Small intestine (tissue), 16 donors: ENCODE measurements around the gene SPRR2B. TPM values are rescaled to one million over a fixed set of nuclear protein-coding genes. Genes with fewer than 3 reads are reported as not detected.
"Not testable (repeated sequence)": the region's sequence is repeated elsewhere in the genome, so short reads cannot be mapped to it uniquely, and the experiment has no call there.

Experiments used
- DNase-seq, 2 donors: peaks; one replicate each; pipeline versions ENCODE4 v3.0.0 to v3.0.0-alpha.2; 2013
- FAIRE-seq: peaks from 2 replicates; lab custom pipeline; 2012; peaks lifted over from hg19 to GRCh38; lab: Jason Lieb, UNC
- H3K27ac ChIP-seq, 3 donors: one replicate each; pipeline ENCODE4 v1.5.1; 2013; ENCODE audit warnings: low read length in 2 of 3, mild to moderate bottlenecking in 2 of 3, control low read depth in 1 of 3, inconsistent platforms in 1 of 3, low read depth in 1 of 3, moderate library complexity in 1 of 3
- H3K27me3 ChIP-seq, 3 donors: one replicate each; pipeline ENCODE4 v1.6.1; 2013; ENCODE audit warnings: low read length in 3 of 3, inconsistent platforms in 1 of 3; ENCODE audit not compliant: control insufficient read depth in 3 of 3, insufficient read depth in 3 of 3
- H3K36me3 ChIP-seq, 3 donors: one replicate each; pipeline ENCODE4 v1.6.1; 2013; ENCODE audit warnings: low read length in 3 of 3, inconsistent platforms in 1 of 3, low read depth in 1 of 3, mild to moderate bottlenecking in 1 of 3, moderate library complexity in 1 of 3; ENCODE audit not compliant: control insufficient read depth in 3 of 3, insufficient read depth in 2 of 3
- H3K4me1 ChIP-seq, 3 donors: one replicate each; pipeline ENCODE4 v1.6.1; 2013; ENCODE audit warnings: low read length in 2 of 3, inconsistent platforms in 1 of 3, low read depth in 1 of 3, mild to moderate bottlenecking in 1 of 3, moderate library complexity in 1 of 3; ENCODE audit not compliant: control insufficient read depth in 3 of 3, insufficient read depth in 2 of 3
- H3K4me3 ChIP-seq, 3 donors: one replicate each; pipeline ENCODE4 v1.5.1; 2013; ENCODE audit warnings: low read length in 3 of 3, control low read depth in 1 of 3, inconsistent platforms in 1 of 3, low read depth in 1 of 3, mild to moderate bottlenecking in 1 of 3, moderate library complexity in 1 of 3
- H3K9me3 ChIP-seq, 2 donors: one replicate each; pipeline ENCODE4 v1.6.1; 2013; ENCODE audit warnings: low read depth in 1 of 2, low read length in 1 of 2; ENCODE audit not compliant: control insufficient read depth in 2 of 2, insufficient read depth in 1 of 2
- WGBS, 3 donors: extraction: QIAGEN DNeasy Blood & Tissue Kit; methylation state at CpG; one replicate each; pipeline ENCODE4 v1.1.7; 2013; 5-methylcytosine and 5-hydroxymethylcytosine counted together
- long read RNA-seq, 10 donors: transcript quantifications; one replicate each; lab custom pipeline, GENCODE V29; 2026
- polyA plus RNA-seq, 4 donors: library from polyadenylated mRNA; stranded (reverse) in 3 of 4; unstranded in 1 of 4; fragments of 200-250 nt in 3 of 4; fragments of 120-200 nt in 1 of 4; gene quantifications; one replicate each; pipeline versions ENCODE4 v1.2.1 to v1.2.3, GENCODE V29; 2013
- donor health status: healthy with polysubstance abuse.
- donor health status: control.
- donor health status: control.
- donor health status: Bipolar disorder and iron deficiency.
- donor health status: healthy.

SPRR2B gene
- not detected for polyA plus RNA-seq
- long read RNA-seq, donor 1 = 0 reads
- long read RNA-seq, donor 2 = 0 reads
- long read RNA-seq, donor 3 = 0 reads
- long read RNA-seq, donor 4 = 0 reads
- long read RNA-seq, donor 5 = 0 reads
- long read RNA-seq, donor 6 = 0 reads
- long read RNA-seq, donor 7 = 0 reads
- long read RNA-seq, donor 8 = 0 reads
- long read RNA-seq, donor 9 = 0 reads
- long read RNA-seq, donor 10 = 0 reads

DNA sequence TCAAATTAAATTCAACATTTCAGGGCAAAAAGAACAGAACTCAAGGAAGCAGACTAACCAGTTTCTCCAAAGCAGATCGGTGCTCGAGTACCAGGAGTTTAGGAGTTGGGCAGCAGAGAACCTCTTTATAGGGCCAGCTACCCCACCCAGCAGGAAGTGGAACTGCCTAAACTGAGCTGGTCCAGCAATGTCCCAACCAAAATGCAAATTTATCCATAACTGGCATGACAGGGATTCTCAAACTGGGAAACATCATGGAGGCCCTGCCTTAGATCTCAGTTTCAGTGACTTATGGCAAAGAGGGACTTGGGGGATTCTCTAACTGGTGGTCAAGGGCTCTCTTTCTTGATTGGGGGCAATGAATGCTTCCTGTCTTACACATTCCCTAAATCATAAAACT is at the start of gene SPRR2B:
TSS of gene SPRR2B (minus strand) at position 101 of the 400 bp plus-strand sequence. CDS start 772 bp downstream, outside the sequence.
- DNase-seq (no peak), FAIRE-seq (no peak)
- 46 to 91% (median 58%) methylated on average over 2 of the region's 2 CpGs for WGBS, 3 donors
- no peak within 1 kb of the TSS for H3K27ac ChIP-seq
- H3K36me3 ChIP-seq = no peaks in the 10 kb centered on the region
- no peaks in the 10 kb centered on the region for H3K27me3 ChIP-seq
- H3K4me1 ChIP-seq = no peaks in the 10 kb centered on the region
- H3K4me3 ChIP-seq = no peak within 1 kb of the TSS
- no peaks in the 10 kb centered on the region for H3K9me3 ChIP-seq

DNA sequence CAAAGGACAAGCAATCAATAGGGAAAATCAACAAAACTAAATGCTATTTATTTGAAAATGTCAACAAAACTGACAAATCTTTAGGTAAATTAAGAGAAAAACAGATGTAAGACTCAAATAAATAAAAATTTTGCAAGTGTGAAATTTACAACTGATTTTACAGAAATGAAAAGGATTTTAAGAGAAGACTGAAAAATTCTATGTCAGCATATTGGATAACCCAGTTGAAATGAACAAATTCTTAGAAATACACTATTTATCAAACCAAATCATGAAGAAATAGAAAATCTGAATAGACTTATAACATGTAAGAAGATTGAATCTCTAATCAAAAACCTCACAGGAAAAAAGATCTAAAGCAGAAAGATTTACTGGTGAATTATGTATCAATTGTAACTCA is 49.5 kb upstream of the SPRR2B start:
- no peaks in the 10 kb centered on the region for H3K27me3 ChIP-seq
- no peak for FAIRE-seq

DNA sequence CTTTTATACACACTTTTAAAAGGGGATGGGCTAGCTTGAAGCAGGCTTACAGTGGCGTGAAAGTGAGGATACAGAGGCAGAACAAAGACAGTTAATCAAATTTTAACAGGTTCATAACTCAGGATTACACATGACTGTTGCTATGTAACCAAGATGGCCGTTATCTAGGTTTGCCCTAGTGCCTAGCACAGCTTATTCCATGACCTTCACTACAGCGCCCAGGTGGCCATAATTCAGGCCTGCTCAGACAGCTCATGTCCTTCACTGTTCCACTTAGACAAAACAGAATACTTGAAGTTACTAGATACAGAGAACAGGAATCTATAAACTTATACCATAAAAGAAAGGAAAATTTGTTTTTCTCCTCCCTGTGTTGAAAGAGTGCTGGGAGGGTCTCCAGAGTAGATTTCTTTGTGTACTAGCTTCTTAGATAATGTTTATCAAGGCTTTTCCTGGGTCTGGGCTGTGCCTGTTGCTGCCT is 48.1 kb upstream of the SPRR2B start:
- Histone ChIP-seq H3K36me3 (no peaks in the 10 kb centered on the region), H3K4me3 (no peak overlapping the region), H3K4me1 (no peaks in the 10 kb centered on the region), H3K27ac (no peak overlapping the region), H3K9me3 (no peaks in the 10 kb centered on the region), H3K27me3 (no peaks in the 10 kb centered on the region)
- no peak for FAIRE-seq
- 16 to 41% (median 31%) methylated on average over 3 of the region's 3 CpGs for WGBS, 3 donors
- DNase-seq = no peak

More for the DNA sequence above, 49.5 kb upstream of the SPRR2B start:
- no peaks in the 10 kb centered on the region for H3K9me3 ChIP-seq
- no peaks in the 10 kb centered on the region for H3K36me3 ChIP-seq
- no peaks in the 10 kb centered on the region for H3K4me1 ChIP-seq
- DNase-seq = no peak
- no peak overlapping the region for H3K27ac ChIP-seq
- no peak overlapping the region for H3K4me3 ChIP-seq

DNA sequence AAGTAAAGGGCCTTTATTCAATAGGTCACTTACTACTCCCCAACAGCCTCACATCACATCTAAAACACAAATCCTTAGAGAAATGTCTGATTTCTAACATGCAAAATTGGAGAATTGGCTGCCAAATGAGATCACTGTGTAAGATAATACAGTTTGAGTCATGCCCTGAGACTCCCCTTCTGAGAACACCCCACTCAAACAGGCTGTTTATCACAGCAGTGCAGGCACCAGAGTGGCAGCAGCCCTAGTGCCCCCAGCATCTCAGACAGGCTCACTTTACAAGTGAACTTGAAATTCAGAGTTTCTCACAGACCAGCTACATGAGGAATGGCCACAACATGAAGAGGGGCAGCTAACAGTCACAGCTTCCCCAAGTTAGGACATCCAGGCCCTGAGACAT is 43.9 kb upstream of the SPRR2B start:
- not testable (repeated sequence) for H3K27me3 ChIP-seq, H3K27ac ChIP-seq, DNase-seq, H3K4me3 ChIP-seq, H3K36me3 ChIP-seq, H3K4me1 ChIP-seq, H3K9me3 ChIP-seq, FAIRE-seq

DNA sequence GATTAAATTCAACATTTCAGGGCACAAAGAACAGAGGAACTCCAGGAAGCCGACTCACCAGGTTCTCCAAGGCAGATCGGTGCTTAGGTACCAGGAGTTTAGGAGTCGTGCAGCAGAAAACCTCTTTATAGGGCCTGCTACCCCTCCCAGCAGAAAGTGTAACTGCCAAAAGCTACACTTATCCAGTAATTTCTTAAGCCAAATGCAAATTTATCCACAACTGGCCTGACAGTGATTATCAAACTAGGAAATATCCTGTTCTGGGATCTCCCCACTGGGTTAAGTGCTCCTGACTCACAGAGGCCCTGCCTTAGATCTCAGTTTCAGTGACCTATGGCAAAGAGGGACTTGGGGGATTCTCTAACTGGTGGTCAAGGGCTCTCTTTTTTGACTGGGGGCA is 42.0 kb upstream of the SPRR2B start, which contains the start of gene SPRR2F:
TSS of gene SPRR2F (minus strand) at position 101 of the 400 bp plus-strand sequence. CDS start 783 bp downstream, outside the sequence.
- Histone ChIP-seq H3K27me3 (no peaks in the 10 kb centered on the region), H3K9me3 (no peaks in the 10 kb centered on the region), H3K4me3 (no peak within 1 kb of the TSS), H3K36me3 (no peaks in the 10 kb centered on the region), H3K27ac (no peak within 1 kb of the TSS), H3K4me1 (no peaks in the 10 kb centered on the region)
- 72 to 83% (median 80%) methylated on average over 3 of the region's 3 CpGs for WGBS, 3 donors
- FAIRE-seq (no peak), DNase-seq (no peak)

DNA sequence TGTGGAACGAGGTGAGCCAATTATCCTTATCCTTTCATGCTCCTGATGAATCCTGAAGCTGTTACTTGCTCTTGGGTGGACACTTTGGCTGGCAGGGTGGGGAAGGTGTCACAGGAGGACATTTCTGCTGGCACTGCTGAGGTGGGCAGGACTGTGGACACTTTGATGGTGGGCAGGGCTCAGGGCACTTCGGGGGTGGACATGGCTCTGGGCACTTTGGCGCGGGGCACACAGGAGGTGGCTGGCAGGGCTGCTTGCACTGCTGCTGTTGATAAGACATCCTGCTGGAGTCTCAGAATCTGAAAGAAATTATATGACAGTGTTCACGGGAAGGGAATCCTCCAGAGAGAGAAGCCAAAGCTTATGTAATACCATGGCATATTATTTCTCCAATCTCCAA is 41.0 kb upstream of the SPRR2B start:
- not testable (repeated sequence) for H3K4me1 ChIP-seq, H3K27me3 ChIP-seq, H3K4me3 ChIP-seq, H3K36me3 ChIP-seq, H3K27ac ChIP-seq, DNase-seq, FAIRE-seq, H3K9me3 ChIP-seq
- 58 to 75% (median 63%) methylated on average over 5 of the region's 5 CpGs for WGBS, 3 donors

DNA sequence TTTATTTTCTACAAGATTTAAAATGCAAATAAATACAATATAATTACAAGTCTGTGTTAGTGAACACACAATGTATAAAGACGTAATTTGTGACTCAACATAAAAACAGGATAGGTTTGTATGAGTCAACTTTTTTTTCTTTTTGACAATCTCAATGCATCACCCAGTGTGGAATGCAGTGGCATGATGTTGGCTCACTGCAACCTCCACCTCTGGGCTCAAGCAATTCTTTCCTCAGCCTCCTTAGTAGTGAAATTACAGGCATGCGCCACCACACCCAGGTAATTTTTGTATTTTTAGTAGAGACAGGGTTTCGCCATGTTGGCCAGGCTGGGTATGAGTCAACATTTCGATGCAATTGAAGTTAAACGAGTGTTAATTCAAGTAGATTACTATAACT is 28.8 kb upstream of the SPRR2B start:
- no peak for FAIRE-seq
- Histone ChIP-seq H3K36me3 (no peaks in the 10 kb centered on the region), H3K27me3 (no peaks in the 10 kb centered on the region), H3K4me1 (no peaks in the 10 kb centered on the region), H3K27ac (no peak overlapping the region), H3K9me3 (no peaks in the 10 kb centered on the region), H3K4me3 (no peak overlapping the region)
- 83 to 91% (median 90%) methylated on average over 5 of the region's 5 CpGs for WGBS, 3 donors
- DNase-seq = no peak

DNA sequence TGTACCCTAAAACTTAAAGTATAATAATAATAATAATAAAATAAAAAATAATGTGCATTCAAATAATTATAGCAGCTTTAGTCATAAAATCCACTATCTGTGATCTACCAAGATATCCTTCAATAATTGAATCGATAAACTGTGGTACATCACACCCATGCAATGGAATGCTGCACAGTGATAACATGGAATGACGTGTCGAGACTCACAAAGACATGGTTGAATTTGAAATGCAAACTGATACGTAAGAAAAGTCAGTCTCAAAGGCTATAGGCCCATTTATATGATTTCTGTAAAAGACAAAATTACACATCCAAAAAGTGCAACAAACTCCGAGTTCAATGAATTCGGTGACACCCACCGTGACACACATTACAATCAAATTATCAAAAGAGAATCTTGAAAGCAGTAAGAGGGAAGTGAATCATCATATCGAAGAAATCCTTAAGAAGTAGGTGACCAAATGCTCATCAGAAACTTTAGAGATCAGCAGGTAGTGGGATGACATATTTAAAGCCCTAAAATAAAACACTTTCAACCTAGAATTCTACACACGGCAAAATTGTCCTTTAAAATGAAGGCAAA is 28.1 kb upstream of the SPRR2B start:
- no peaks in the 10 kb centered on the region for H3K4me1 ChIP-seq
- H3K9me3 ChIP-seq = no peaks in the 10 kb centered on the region
- no peaks in the 10 kb centered on the region for H3K36me3 ChIP-seq
- DNase-seq (no peak), FAIRE-seq (no peak)
- no peaks in the 10 kb centered on the region for H3K27me3 ChIP-seq
- H3K27ac ChIP-seq = no peak overlapping the region
- WGBS, 3 donors = 82 to 88% (median 83%) methylated on average over 9 of the region's 9 CpGs
- no peak overlapping the region for H3K4me3 ChIP-seq

DNA sequence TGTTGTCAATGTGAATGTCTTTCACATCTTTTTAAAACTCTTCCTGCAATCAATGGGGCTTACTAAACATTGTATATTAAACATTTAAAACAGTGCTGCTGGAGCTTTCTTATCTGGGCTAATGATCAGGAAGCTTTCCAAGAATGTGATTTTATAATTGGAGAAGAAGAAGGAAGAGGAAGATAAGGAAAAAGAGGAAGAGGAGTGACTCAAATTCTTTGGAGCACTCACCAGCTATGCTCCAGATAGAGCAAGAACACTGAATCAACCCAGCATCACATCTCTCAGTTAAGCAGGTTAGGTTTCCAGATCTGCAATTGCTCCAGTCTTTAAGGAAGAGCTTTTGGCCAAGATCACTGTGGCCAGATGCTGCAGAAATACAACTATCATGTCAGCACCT is 24.4 kb upstream of the SPRR2B start:
- Histone ChIP-seq H3K4me3 (no peak overlapping the region), H3K27ac (no peak overlapping the region), H3K9me3 (no peaks in the 10 kb centered on the region), H3K36me3 (no peaks in the 10 kb centered on the region), H3K27me3 (no peaks in the 10 kb centered on the region), H3K4me1 (no peaks in the 10 kb centered on the region)
- no peak for DNase-seq
- no peak for FAIRE-seq
